HepG2 (cell line): ENCODE measurements around the gene DOCK4.

Experiments
- BRCA1 ChIP-seq: sonication (generic); formaldehyde crosslinking; IDR thresholded peaks from 2 replicates; pipeline ENCODE4 v1.4.0; 2020; ENCODE audit warnings: missing genetic modification reagents
- EZH2 ChIP-seq: conservative IDR thresholded peaks from 2 replicates; pipeline ENCODE4 v1.6.1; 2012; ENCODE audit warnings: mild to moderate bottlenecking, low read depth, low read length, moderate library complexity
- KDM4B ChIP-seq: sonication (generic); formaldehyde crosslinking; IDR thresholded peaks from 2 replicates; pipeline ENCODE4 v1.4.0; 2020; ENCODE audit warnings: missing genetic modification reagents
- NCOA1 ChIP-seq: sonication (generic); formaldehyde crosslinking; IDR thresholded peaks from 2 replicates; pipeline ENCODE4 v1.9.0; 2021; ENCODE audit warnings: missing genetic modification reagents
- POLR2A ChIP-seq, 2 experiments: IDR thresholded peaks; 2 replicates each; pipeline ENCODE4 v1.6.1; 2011; ENCODE audit warnings: low read depth in 2 of 2, low read length in 2 of 2, mild to moderate bottlenecking in 1 of 2, moderate library complexity in 1 of 2; ENCODE audit not compliant: insufficient read depth in 1 of 2
- SIN3B ChIP-seq: fragments of 150-350 bp; IDR thresholded peaks from 2 replicates; pipeline ENCODE4 v1.6.1; 2014; ENCODE audit warnings: low read length
- TAF1 ChIP-seq: sonication (generic); formaldehyde crosslinking; IDR thresholded peaks from 2 replicates; pipeline ENCODE4 v1.4.0; 2020; ENCODE audit warnings: missing genetic modification reagents
- TFAP4 ChIP-seq: sonication (generic); IDR thresholded peaks from 2 replicates; pipeline ENCODE4 v1.6.1; 2016; ENCODE audit warnings: low read depth, borderline replicate concordance
- XBP1 ChIP-seq: sonication (generic); formaldehyde crosslinking; IDR thresholded peaks from 2 replicates; pipeline ENCODE4 v1.5.0; 2020; ENCODE audit warnings: missing genetic modification reagents
- ZNF670 ChIP-seq: sonication (generic); formaldehyde crosslinking; IDR thresholded peaks from 2 replicates; pipeline ENCODE4 v1.8.0; 2022; ENCODE audit warnings: mild to moderate bottlenecking, missing genetic modification reagents, borderline replicate concordance
- TF ChIP-seq, protein P1 (sequence below): sonication (generic); formaldehyde crosslinking; IDR thresholded peaks from 2 replicates; pipeline ENCODE4 v1.9.0; 2022; ENCODE audit warnings: low read depth, missing genetic modification reagents

GRCh38 chr7:111955616-111956015 lies 250.6 kb downstream of the DOCK4 start:
- TF ChIP-seq TFAP4 (no peak), POLR2A (IDR thresholded peaks at IDR 0.05; ENCODE audit: insufficient read depth in 1 of 2, low read depth in 2 of 2, low read length in 2 of 2) (no peak), XBP1 (CRISPR knock-in tag) (no peak), SIN3B (no peak), BRCA1 (CRISPR knock-in tag) (no peak), NCOA1 (CRISPR knock-in tag) (no peak), TAF1 (CRISPR knock-in tag) (no peak), EZH2 (no peak), ZNF670 (CRISPR knock-in tag) (no peak), KDM4B (CRISPR knock-in tag) (no peak)
- TF ChIP-seq, protein P1, sequence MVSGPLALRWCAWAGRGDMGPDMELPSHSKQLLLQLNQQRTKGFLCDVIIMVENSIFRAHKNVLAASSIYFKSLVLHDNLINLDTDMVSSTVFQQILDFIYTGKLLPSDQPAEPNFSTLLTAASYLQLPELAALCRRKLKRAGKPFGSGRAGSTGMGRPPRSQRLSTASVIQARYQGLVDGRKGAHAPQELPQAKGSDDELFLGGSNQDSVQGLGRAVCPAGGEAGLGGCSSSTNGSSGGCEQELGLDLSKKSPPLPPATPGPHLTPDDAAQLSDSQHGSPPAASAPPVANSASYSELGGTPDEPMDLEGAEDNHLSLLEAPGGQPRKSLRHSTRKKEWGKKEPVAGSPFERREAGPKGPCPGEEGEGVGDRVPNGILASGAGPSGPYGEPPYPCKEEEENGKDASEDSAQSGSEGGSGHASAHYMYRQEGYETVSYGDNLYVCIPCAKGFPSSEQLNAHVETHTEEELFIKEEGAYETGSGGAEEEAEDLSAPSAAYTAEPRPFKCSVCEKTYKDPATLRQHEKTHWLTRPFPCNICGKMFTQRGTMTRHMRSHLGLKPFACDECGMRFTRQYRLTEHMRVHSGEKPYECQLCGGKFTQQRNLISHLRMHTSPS (CRISPR knock-in tag), result no peak
